T-cell (primary cell): ENCODE results near the gene STAC2. TPM values are rescaled to one million over a fixed set of nuclear protein-coding genes. Genes with fewer than 3 reads are reported as not detected.

Experiments
- ATAC-seq, 4 experiments: fragments of 200-7000 bp in 3 of 4; fragments of 150-1000 bp in 1 of 4; cut with Tn5 transposase; replicated peaks in 1 of 4; 1 replicate in 3 of 4; 2 replicates in 1 of 4; pipeline ENCODE4 v1.10.0; 2021; ENCODE audit warnings: moderate library complexity in 3 of 4, mild to moderate bottlenecking in 2 of 4, moderate number of reproducible peaks in 1 of 4
- CTCF ChIA-PET, 2 donors: fragments of 300-600 bp; sonication (Branson Sonifier 250); formaldehyde crosslinking; loops; one replicate each; lab custom pipeline; 2022; ENCODE audit warnings: antibody characterized with exemption in 2 of 2; lab: Charles Lee
- POLR2A ChIA-PET, 2 donors: fragments of 300-600 bp; sonication (Branson Sonifier 250); formaldehyde crosslinking; loops; one replicate each; lab custom pipeline; 2022; ENCODE audit warnings: antibody characterized with exemption in 2 of 2; lab: Charles Lee
- DNase-seq, 35 experiments: peaks; one replicate each; pipeline versions ENCODE4 v3.0.0 to v3.0.0-alpha.2; 2013 to 2023
- H3K27ac ChIP-seq: one replicate; pipeline ENCODE4 v1.5.1; 2013; ENCODE audit warnings: low read length
- H3K27me3 ChIP-seq, 2 experiments: replicated peaks in 1 of 2; 1 replicate in 1 of 2; 2 replicates in 1 of 2; pipeline versions ENCODE4 v1.6.1 to v1.7.0; 2013; ENCODE audit warnings: low read length in 1 of 2, mixed read lengths in 1 of 2; ENCODE audit not compliant: control insufficient read depth in 2 of 2, insufficient read depth in 2 of 2; ENCODE audit errors: extremely low read depth in 1 of 2
- H3K36me3 ChIP-seq, 2 donors: 1 replicate in 1 of 2; 2 replicates in 1 of 2; pipeline versions ENCODE4 v1.6.1 to v1.7.0; 2013; ENCODE audit warnings: low read length in 1 of 2; ENCODE audit not compliant: control insufficient read depth in 2 of 2, insufficient read depth in 1 of 2; ENCODE audit errors: extremely low read depth in 1 of 2
- H3K4me1 ChIP-seq, 2 experiments: 1 replicate in 1 of 2; 2 replicates in 1 of 2; pipeline versions ENCODE4 v1.6.1 to v1.7.0; 2013; ENCODE audit warnings: low read length in 2 of 2, mixed read lengths in 1 of 2; ENCODE audit not compliant: insufficient read depth in 2 of 2, control insufficient read depth in 1 of 2; ENCODE audit errors: extremely low read depth in 1 of 2
- H3K4me3 ChIP-seq, 2 donors: 1 replicate in 1 of 2; 2 replicates in 1 of 2; pipeline versions ENCODE4 v1.5.1 to v1.7.0; 2013; ENCODE audit warnings: mild to moderate bottlenecking in 2 of 2, low read length in 1 of 2, moderate library complexity in 1 of 2; ENCODE audit not compliant: control insufficient read depth in 1 of 2; ENCODE audit errors: extremely low read depth in 1 of 2
- H3K9me3 ChIP-seq: 2 replicates; pipeline ENCODE4 v1.7.0; 2013
- H3K27ac Mint-ChIP-seq, 2 donors: one replicate each; pipeline ENCODE4 v1.8.0; 2020 to 2021; ENCODE audit warnings: mild to moderate bottlenecking in 2 of 2, mixed read lengths in 2 of 2
- H3K27me3 Mint-ChIP-seq, 2 donors: one replicate each; pipeline ENCODE4 v1.8.0; 2021 to 2022; ENCODE audit warnings: mixed read lengths in 2 of 2
- H3K36me3 Mint-ChIP-seq: one replicate; pipeline ENCODE4 v1.8.0; 2021; ENCODE audit warnings: mixed read lengths
- H3K4me1 Mint-ChIP-seq, 3 donors: one replicate each; pipeline ENCODE4 v1.8.0; 2020 to 2022; ENCODE audit warnings: mixed read lengths in 3 of 3, mild to moderate bottlenecking in 1 of 3
- H3K4me3 Mint-ChIP-seq, 3 donors: one replicate each; pipeline ENCODE4 v1.8.0; 2020 to 2022; ENCODE audit warnings: mild to moderate bottlenecking in 3 of 3, mixed read lengths in 3 of 3, moderate library complexity in 3 of 3
- H3K9me3 Mint-ChIP-seq, 3 donors: one replicate each; pipeline ENCODE4 v1.8.0; 2020 to 2022; ENCODE audit warnings: mixed read lengths in 3 of 3
- WGBS: methylation state at CpG from one replicate; pipeline ENCODE4 v1.1.5; 2013; ENCODE audit warnings: missing lambda C conversion rate; ENCODE audit not compliant: insufficient coverage; 5-methylcytosine and 5-hydroxymethylcytosine counted together
- total RNA-seq, 35 experiments: library from RNA in 6 of 35; stranded (reverse) in 6 of 35; fragments of 120-200 nt in 1 of 35; gene quantifications; one replicate each; pipeline versions ENCODE4 v1.2.1 to v1.2.4 and lab custom pipeline; 2013 to 2026

Gene STAC2
- total RNA-seq, 5 donors from 2014 or later (not counting 1 experiment from before 2014, with no cell fraction given), result 0.12 to 0.15 (median 0.13) TPM; not detected in 2

GRCh38 chr17:39183045-39183444, 42.7 kb downstream of the STAC2 start:
- DNase-seq (no peak), ATAC-seq (no peak)
- no peak overlapping the region for H3K4me3 Mint-ChIP-seq
- WGBS, result 100% methylated on average over 2 of the region's 5 CpGs
- H3K4me1 Mint-ChIP-seq, result no peaks in the 10 kb centered on the region
- POLR2A ChIA-PET, result no interaction called here
- H3K9me3 Mint-ChIP-seq, result no peaks in the 10 kb centered on the region
- Histone ChIP-seq H3K4me1 (no peaks in the 10 kb centered on the region), H3K9me3 (no peaks in the 10 kb centered on the region), H3K27me3 (no peaks in the 10 kb centered on the region), H3K27ac (no peak overlapping the region), H3K4me3 (no peak overlapping the region), H3K36me3 (peaks cover 18 to 44% of the 10 kb centered on the region in 2 donors)
- CTCF ChIA-PET, result interaction anchor here in 1 of 2 donors (0.5 kb wide), 1 partner anchor 344 kb away, joined by 4 read pairs; no protein-coding TSS in a partner anchor
- H3K36me3 Mint-ChIP-seq, result peaks cover 29% of the 10 kb centered on the region
- no peaks in the 10 kb centered on the region for H3K27me3 Mint-ChIP-seq
- H3K27ac Mint-ChIP-seq, result no peak overlapping the region

GRCh38 chr17:39181303-39181702, 44.4 kb downstream of the STAC2 start:
- ChIA-PET CTCF (no interaction called here), POLR2A (interaction anchor here in 1 of 2 donors (0.7 kb wide), 1 partner anchor 397 kb away, joined by 12 read pairs; no protein-coding TSS in a partner anchor)
- DNase-seq (no peak), ATAC-seq (no peak)
- Histone ChIP-seq H3K4me3 (no peak overlapping the region), H3K9me3 (no peaks in the 10 kb centered on the region), H3K36me3 (peaks cover 11 to 46% of the 10 kb centered on the region in 2 donors), H3K27ac (no peak overlapping the region), H3K27me3 (no peaks in the 10 kb centered on the region), H3K4me1 (no peaks in the 10 kb centered on the region)
- Mint-ChIP-seq H3K27me3 (no peaks in the 10 kb centered on the region), H3K36me3 (peaks cover 32% of the 10 kb centered on the region), H3K9me3 (no peaks in the 10 kb centered on the region), H3K27ac (no peak overlapping the region), H3K4me3 (no peak overlapping the region), H3K4me1 (no peaks in the 10 kb centered on the region)
- WGBS, result 100% methylated on average over 2 of the region's 5 CpGs

- Mint-ChIP-seq H3K4me1 (peaks cover 2 to 7% (median 4%) of the 10 kb centered on the region in 3 donors), H3K27ac (no peak overlapping the region), H3K9me3 (no peaks in the 10 kb centered on the region), H3K27me3 (no peaks in the 10 kb centered on the region), H3K36me3 (peaks cover 21% of the 10 kb centered on the region), H3K4me3 (no peak overlapping the region)
- 97% methylated on average over 3 of the region's 4 CpGs for WGBS
- H3K27ac ChIP-seq, result no peak overlapping the region
- DNase-seq (no peak), ATAC-seq (no peak)
- H3K36me3 ChIP-seq, result peaks cover 11 to 31% of the 10 kb centered on the region in 2 donors
- POLR2A ChIA-PET, result interaction anchor here (0.5 to 0.6 kb wide), 2 partner anchors 8 to 268 kb away, joined by 7 to 10 read pairs; no protein-coding TSS in a partner anchor
- no peak overlapping the region for H3K4me3 ChIP-seq
- peaks cover 0 to 7% of the 10 kb centered on the region in 2 experiments for H3K4me1 ChIP-seq
- no peaks in the 10 kb centered on the region for H3K27me3 ChIP-seq
- CTCF ChIA-PET, result interaction anchor here (0.7 to 1.5 kb wide), 4 partner anchors 14 to 240 kb away, joined by 3 to 4 read pairs (median 3); no protein-coding TSS in a partner anchor
- no peaks in the 10 kb centered on the region for H3K9me3 ChIP-seq
Measured at GRCh38 chr17:39178536-39178935, 47.2 kb downstream of the STAC2 start.

GRCh38 chr17:39177256-39177655, 48.5 kb downstream of the STAC2 start:
- Histone ChIP-seq H3K27ac (no peak overlapping the region), H3K9me3 (no peaks in the 10 kb centered on the region), H3K4me1 (peaks cover 0 to 19% of the 10 kb centered on the region in 2 experiments), H3K36me3 (peaks cover 11 to 21% of the 10 kb centered on the region in 2 donors), H3K4me3 (no peak overlapping the region), H3K27me3 (no peaks in the 10 kb centered on the region)
- Mint-ChIP-seq H3K4me1 (peaks cover 11 to 16% (median 16%) of the 10 kb centered on the region in 3 donors), H3K27ac (no peak overlapping the region), H3K4me3 (no peak overlapping the region), H3K9me3 (no peaks in the 10 kb centered on the region), H3K27me3 (peaks cover 0 to under 1% of the 10 kb centered on the region in 2 donors), H3K36me3 (peaks cover 12% of the 10 kb centered on the region)
- no peak for DNase-seq
- ChIA-PET CTCF (interaction anchor here in 1 of 2 donors (1.1 to 1.5 kb wide), 2 partner anchors 13 to 194 kb away, joined by 3 to 4 read pairs; no protein-coding TSS in a partner anchor), POLR2A (no interaction called here)
- WGBS, result 97% methylated on average over 12 of the region's 12 CpGs
- no peak for ATAC-seq

- ATAC-seq, result no peak
- no peaks in the 10 kb centered on the region for H3K9me3 Mint-ChIP-seq
- peaks cover 11 to 20% (median 16%) of the 10 kb centered on the region in 3 donors for H3K4me1 Mint-ChIP-seq
- no peak overlapping the region for H3K4me3 ChIP-seq
- H3K27me3 ChIP-seq, result no peaks in the 10 kb centered on the region
- H3K36me3 Mint-ChIP-seq, result peaks cover 12% of the 10 kb centered on the region
- CTCF ChIA-PET, result interaction anchor here (0.6 to 3.8 kb wide), 7 partner anchors 10 to 387 kb away, joined by 3 to 50 read pairs (median 4); partner anchors contain the start of gene ARL5C (in 1 of the 2)
- peaks cover 8 to 18% of the 10 kb centered on the region in 2 donors for H3K36me3 ChIP-seq
- no peak overlapping the region for H3K4me3 Mint-ChIP-seq
- 90% methylated on average over 10 of the region's 10 CpGs for WGBS
- H3K27ac Mint-ChIP-seq, result no peak overlapping the region
- no peaks in the 10 kb centered on the region for H3K9me3 ChIP-seq
- H3K27me3 Mint-ChIP-seq, result peaks cover 0 to 2% of the 10 kb centered on the region in 2 donors
- no peak for DNase-seq
- H3K4me1 ChIP-seq, result peaks cover 0 to 21% of the 10 kb centered on the region in 2 experiments
- POLR2A ChIA-PET, result interaction anchor here (0.6 kb wide), 2 partner anchors 8 to 176 kb away, joined by 3 to 6 read pairs; no protein-coding TSS in a partner anchor
- H3K27ac ChIP-seq, result no peak overlapping the region
Measured at GRCh38 chr17:39175695-39176093, 50.1 kb downstream of the STAC2 start.

GRCh38 chr17:39174920-39175694, 50.6 kb downstream of the STAC2 start:
- peaks cover 0 to under 1% of the 10 kb centered on the region in 2 experiments for H3K27me3 ChIP-seq
- Mint-ChIP-seq H3K4me3 (no peak overlapping the region), H3K9me3 (no peaks in the 10 kb centered on the region), H3K27ac (no peak overlapping the region), H3K27me3 (peaks cover 0 to 2% of the 10 kb centered on the region in 2 donors), H3K36me3 (peaks cover 12% of the 10 kb centered on the region), H3K4me1 (peaks cover 11 to 20% (median 16%) of the 10 kb centered on the region in 3 donors)
- ATAC-seq (peak; percentile 81 to 93 (median 85)), DNase-seq (peak; percentile 46 to 93 (median 75))
- no peak overlapping the region for H3K4me3 ChIP-seq
- H3K9me3 ChIP-seq, result no peaks in the 10 kb centered on the region
- peaks cover 0 to 21% of the 10 kb centered on the region in 2 experiments for H3K4me1 ChIP-seq
- POLR2A ChIA-PET, result interaction anchor here (0.6 kb wide), 2 partner anchors 25 to 176 kb away, joined by 4 to 6 read pairs; no protein-coding TSS in a partner anchor
- peaks cover 8 to 18% of the 10 kb centered on the region in 2 donors for H3K36me3 ChIP-seq
- 65% methylated on average over 27 of the region's 35 CpGs for WGBS
- H3K27ac ChIP-seq, result no peak overlapping the region
- CTCF ChIA-PET, result interaction anchor here (0.6 to 3.8 kb wide), 16 partner anchors 9 to 386 kb away, joined by 3 to 50 read pairs (median 4); partner anchors contain the start of gene ARL5C (in 1 of the 2)
